GM18861 (cell line): ENCODE data around the gene MYO18A.

Source experiments
- ATAC-seq: cut with Tn5 transposase; IDR thresholded peaks from one replicate; pipeline ENCODE4 v1.9.1; 2021; ENCODE audit not compliant: unreplicated experiment

The MYO18A gene

DNA sequence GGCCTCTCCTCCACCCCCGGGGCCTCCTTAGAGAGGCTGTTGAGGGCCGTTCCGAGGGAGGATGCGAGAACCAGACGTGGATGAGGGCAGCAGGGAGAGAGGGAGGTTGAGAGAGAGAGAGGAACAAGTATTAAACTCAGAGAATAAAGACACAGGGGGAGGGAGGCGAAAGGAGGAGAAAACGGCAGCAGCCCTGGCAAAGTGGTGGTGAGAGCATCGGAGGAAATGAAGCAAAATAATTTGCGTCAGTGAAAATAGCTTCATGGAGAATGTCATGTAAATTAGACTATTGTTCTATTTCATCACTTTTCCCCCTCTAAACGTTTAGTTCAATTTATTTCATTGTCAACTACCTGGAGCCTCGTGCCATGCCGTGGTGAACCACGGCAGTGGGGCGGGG lies 99.2 kb downstream of the MYO18A start:
- no peak for ATAC-seq

DNA sequence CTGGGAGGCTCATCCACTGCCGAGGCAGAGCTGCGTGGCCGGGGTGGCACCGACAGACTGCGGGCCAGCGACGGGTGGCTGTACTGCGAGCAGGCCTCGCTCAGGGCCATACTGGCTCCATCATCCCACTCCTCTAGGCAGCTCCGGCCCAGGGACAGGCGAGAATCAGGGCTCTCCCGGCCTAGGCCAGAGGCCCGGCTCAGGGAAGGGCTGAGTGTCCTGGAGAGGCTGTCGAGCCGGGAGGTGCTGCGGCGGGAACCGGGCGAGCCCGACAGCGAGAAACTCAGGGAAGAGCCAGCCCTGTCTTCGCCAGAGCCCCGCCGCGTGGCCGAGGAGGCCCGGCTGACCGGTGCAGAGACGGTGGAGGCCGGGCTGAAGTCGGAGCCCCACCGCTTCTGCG lies 99.9 kb downstream of the MYO18A start:
- no peak for ATAC-seq

- no peak for ATAC-seq
These were observed 100.3 kb downstream of the MYO18A start for GRCh38 chr17:29079887-29080286.

- no peak for ATAC-seq
These were observed 100.8 kb downstream of the MYO18A start for GRCh38 chr17:29079433-29079832.

GRCh38 chr17:29078183-29079045 lies 101.8 kb downstream of the MYO18A start:
- ATAC-seq: no peak

GRCh38 chr17:29077320-29077719 lies 102.9 kb downstream of the MYO18A start:
- no peak for ATAC-seq

- ATAC-seq: no peak
These were observed 103.5 kb downstream of the MYO18A start for GRCh38 chr17:29076722-29077121.

DNA sequence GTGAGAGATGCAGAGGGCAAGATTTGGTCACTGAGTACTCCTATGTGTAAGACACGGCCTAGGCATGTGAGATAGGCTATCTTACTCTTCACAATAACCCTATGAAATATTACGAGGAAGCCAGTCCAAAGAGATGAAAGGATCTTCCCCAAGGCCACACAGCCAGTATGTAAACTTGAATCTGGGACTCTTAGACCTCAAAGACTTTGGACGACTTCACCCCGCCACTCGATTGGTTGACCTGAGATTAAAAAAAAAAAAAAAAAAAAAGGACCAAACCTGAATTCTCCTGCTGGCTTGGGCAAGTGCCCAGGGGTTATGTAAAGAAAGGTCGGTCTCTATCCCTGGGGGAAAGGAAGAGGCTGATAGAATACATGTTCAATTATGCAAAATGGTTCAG lies 104.1 kb downstream of the MYO18A start:
- no peak for ATAC-seq

- ATAC-seq: no peak
These were observed 105.7 kb downstream of the MYO18A start for GRCh38 chr17:29074488-29074887.

DNA sequence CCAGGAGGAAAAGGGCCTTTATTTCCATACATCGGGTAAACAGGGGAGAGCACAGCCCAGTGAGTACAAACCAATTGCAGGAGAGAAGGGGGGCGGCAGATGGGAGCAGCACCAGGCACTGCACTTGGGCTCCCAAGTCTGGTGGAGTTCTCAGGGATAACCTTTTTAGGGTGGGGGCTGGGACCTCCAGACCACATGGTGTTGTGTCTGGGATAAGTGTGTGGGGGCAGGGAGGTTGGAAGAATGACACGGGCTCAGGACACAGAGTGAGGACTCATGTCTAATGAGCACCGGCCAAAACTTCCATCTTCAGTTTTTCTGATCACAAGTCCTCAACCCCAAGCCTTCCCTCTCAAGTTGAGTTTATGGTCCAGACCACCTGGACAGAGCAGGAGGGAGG lies 106.7 kb downstream of the MYO18A start:
- no peak for ATAC-seq

DNA sequence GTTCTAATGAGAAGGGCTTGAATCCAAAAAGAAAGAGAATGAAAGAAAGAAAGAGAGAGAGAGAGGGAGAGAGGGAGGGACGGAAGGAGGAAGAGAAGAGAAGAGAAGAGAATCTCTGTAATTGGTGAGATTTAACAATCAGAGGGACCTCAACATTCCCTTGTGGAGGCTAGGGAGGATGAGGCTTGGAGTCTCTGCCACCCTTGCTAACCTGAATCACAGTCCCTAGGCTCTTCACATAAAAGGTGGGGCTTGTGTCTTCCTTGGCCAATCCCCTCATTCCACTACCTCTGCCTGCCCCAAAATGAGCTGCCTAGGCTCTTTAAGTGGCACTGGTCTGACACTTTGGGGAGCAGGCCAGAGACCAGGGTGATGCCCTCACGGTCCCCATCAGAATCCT lies 107.2 kb downstream of the MYO18A start:
- no peak for ATAC-seq

- no peak for ATAC-seq
These were observed 108.9 kb downstream of the MYO18A start for GRCh38 chr17:29071303-29071702.

DNA sequence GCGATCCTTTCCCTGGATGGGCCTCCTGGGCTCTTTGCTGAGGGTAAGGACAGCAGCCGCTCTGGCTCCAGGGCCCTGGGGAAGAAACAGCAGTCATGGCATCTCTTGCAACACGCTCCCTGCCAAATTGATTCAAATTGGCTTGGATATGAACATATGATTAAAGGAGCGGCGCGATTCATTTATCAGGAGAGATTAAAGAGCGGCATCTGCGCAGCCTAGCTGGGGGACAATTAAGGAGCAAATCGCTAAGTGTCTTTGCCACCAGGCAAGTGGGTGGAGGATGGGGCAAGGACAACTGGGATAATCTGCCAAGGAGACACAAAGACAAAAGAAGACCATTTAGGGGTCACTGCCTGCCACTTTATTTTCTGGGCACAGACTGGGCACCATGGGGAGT lies 109.4 kb downstream of the MYO18A start:
- no peak for ATAC-seq

- no peak for ATAC-seq
These were observed 109.9 kb downstream of the MYO18A start for GRCh38 chr17:29070308-29070707.

DNA sequence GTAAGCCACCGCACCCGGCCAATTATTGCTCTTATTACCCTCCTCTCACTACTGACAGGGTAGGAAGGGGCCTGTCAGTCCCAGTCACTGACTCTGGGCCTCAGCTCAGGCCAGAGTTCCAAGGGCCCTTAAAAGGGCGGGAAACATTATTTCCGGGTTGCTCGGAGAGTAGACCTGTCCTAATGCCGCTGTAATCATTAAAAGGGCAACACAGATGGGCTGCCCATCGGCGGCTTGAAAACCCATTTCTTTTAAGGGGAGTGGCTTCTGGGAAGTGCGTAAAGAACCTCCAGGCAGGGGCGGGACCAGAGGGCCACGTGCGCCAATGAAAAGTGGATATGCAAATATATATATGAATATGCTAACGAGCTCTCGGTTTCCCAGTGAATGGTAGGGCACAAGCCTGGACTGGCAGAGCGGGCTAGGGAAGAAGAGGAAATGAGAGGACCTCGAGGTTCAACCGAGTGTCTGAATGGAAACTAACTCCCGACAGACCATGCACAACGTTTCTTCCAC lies 110.6 kb downstream of the MYO18A start:
- ATAC-seq: no peak

DNA sequence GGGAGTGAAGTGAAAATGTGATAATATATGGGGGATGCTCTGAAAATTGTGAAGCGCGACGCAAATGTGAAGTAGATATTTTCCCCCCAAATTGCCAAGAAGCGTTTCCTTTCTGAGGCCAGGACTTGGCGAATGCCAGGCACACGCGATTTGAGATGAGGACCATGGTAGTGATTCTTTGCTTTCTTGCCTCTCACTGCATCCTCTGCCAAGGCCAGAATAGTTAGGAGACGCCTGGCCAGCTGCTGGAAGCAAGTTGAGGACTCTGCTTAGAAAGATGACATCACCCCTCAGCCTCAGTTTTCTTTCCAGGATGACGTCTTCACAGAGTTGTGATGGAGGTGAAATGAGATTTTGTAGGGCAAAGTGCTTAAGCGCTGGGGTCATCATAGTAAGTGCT lies 111.4 kb downstream of the MYO18A start:
- ATAC-seq: no peak

- no peak for ATAC-seq
These were observed 113.6 kb downstream of the MYO18A start for GRCh38 chr17:29066606-29067005.

DNA sequence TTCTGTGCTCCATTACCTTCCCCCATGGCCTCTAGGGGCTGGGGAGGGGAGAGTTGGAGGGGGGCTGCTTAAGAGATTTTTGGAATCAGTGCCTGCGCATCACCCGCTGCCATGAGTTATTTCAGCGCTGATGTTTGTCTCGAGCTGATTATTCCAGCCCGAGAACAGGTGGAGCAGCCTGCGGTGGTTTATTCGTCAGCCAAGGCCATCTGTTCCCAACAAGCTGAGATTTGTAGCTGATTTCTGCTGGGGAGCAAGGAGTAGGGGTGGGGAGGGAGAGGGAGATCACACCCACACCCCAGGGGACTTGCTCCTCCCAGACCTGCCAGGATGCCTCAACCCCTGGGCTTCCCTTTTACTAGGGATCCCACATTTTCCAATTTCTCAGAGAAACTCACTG lies 114.2 kb downstream of the MYO18A start:
- ATAC-seq: no peak

- ATAC-seq: no peak
These were observed 116.2 kb downstream of the MYO18A start for GRCh38 chr17:29063992-29064391.

DNA sequence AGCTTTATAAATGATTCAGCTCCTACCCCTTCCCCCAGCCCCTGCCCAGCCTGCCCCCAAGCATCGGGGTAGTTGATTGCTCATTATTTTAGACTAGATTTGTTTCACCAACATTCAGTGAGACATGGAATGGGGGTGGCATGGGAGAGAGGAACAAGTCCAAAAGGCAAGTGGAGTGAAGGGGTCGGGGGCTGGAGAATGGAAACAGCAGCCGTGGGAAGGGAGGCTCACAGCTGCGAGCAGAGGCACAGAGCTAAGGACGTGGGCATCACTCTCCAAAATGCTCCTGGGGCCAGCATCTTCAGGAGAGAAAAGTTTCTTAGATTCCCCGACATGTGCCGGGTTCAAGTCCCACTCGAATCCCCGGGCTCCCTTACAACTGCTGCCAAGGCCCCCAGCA lies 118.0 kb downstream of the MYO18A start:
- ATAC-seq: no peak

- ATAC-seq: no peak
These were observed 119.2 kb downstream of the MYO18A start for GRCh38 chr17:29061036-29061435.

GRCh38 chr17:29060475-29060874 lies 119.7 kb downstream of the MYO18A start:
- no peak for ATAC-seq

DNA sequence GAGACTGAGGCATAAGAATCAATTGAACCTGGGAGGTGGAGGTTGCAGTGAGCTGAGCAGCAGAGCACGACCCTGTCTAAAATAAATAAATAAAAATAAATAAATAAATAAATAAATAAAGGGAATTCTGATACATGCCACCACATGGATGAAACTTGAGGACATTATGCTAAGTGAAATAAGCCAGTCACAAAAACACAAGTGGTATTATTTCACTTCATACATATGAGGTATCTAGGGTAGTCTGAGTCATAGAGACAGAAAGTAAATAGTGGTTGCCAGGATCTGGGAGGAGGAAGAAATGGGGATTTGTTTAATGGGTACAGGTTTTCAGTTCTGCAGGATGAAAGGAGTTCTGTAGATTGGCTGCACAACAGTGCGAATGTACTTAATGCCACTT lies 120.9 kb downstream of the MYO18A start:
- no peak for ATAC-seq
